ENCODE data around the gene LCNL1. TPM values are rescaled to one million over a fixed set of nuclear protein-coding genes. Genes with fewer than 3 reads are reported as not detected.

Gene LCNL1
- total RNA-seq, 1 experiment from 2014 or later, result 0.41 TPM

DNA sequence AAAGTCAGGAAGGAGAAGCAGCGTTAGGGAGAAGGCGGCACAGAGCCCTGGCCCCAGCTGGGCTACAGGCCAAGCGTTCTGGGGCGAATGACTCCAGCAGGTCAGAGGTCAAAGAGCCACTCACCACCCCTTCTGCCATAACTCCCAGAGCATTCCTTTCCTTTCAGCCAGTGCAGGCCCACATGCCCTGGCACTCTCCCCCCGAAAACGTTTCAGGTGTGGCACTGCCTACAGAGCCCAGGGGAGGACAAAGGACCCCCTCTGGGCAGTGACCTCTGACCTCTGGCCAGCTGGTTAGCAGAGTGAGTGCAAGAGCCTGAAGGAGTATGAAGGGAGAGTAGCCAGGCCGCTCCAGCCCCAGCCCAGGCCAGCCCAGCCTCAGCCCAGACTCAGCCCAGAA, 40.4 kb downstream of the LCNL1 start:
- H3K79me2 ChIP-seq (ENCODE audit: low read depth), result no peaks in the 10 kb centered on the region
- H3K36me3 ChIP-seq (ENCODE audit: low read depth), result no peaks in the 10 kb centered on the region
- H3K4me2 ChIP-seq, result no peak overlapping the region
- H3K9me3 ChIP-seq (ENCODE audit: insufficient read depth, low read depth), result no peaks in the 10 kb centered on the region
- H3K9me2 ChIP-seq (ENCODE audit: insufficient read depth), result no peaks in the 10 kb centered on the region
- intact Hi-C loops (cut with micrococcal nuclease; ENCODE audit: unreplicated experiment), result no loop called here
- no peaks in the 10 kb centered on the region for H3K4me1 ChIP-seq (replicated peaks; ENCODE audit: insufficient read depth)
- H3K27me3 ChIP-seq (ENCODE audit: insufficient read depth, low read depth), result no peaks in the 10 kb centered on the region
- H3F3A ChIP-seq (ENCODE audit: insufficient read depth, low read depth), result peaks cover 7% of the 10 kb centered on the region; the same call in 1 of the 2 replicates
- no peak for DNase-seq
- CTCF ChIA-PET, result no interaction called here
- no peak overlapping the region for H3K4me3 ChIP-seq
- TF ChIP-seq EZH2 (IDR thresholded peaks at IDR 0.05; ENCODE audit: low read depth), result no peak
- no peak overlapping the region for H2AFZ ChIP-seq
- no peaks in the 10 kb centered on the region; the same call in 1 of the 2 replicates for H4K20me1 ChIP-seq (ENCODE audit: insufficient read depth)
- H3K27ac ChIP-seq, result no peak overlapping the region
- BruUV-seq (replicated peaks), result no TSS peak
- POLR2A ChIA-PET (ENCODE audit: unreplicated experiment), result no interaction called here

GRCh38 chr9:137023583-137023991, 40.8 kb downstream of the LCNL1 start:
- TF ChIP-seq, protein P1, sequence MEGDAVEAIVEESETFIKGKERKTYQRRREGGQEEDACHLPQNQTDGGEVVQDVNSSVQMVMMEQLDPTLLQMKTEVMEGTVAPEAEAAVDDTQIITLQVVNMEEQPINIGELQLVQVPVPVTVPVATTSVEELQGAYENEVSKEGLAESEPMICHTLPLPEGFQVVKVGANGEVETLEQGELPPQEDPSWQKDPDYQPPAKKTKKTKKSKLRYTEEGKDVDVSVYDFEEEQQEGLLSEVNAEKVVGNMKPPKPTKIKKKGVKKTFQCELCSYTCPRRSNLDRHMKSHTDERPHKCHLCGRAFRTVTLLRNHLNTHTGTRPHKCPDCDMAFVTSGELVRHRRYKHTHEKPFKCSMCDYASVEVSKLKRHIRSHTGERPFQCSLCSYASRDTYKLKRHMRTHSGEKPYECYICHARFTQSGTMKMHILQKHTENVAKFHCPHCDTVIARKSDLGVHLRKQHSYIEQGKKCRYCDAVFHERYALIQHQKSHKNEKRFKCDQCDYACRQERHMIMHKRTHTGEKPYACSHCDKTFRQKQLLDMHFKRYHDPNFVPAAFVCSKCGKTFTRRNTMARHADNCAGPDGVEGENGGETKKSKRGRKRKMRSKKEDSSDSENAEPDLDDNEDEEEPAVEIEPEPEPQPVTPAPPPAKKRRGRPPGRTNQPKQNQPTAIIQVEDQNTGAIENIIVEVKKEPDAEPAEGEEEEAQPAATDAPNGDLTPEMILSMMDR (conservative IDR thresholded peaks at IDR 0.05), result no peak
- intact Hi-C loops (cut with micrococcal nuclease; ENCODE audit: unreplicated experiment), result no loop called here
- CTCF ChIA-PET, result no interaction called here

GRCh38 chr9:137025517-137025966, 42.7 kb downstream of the LCNL1 start:
- peak in 1 of 2 experiments; percentile 86 for DNase-seq
- TF ChIP-seq, protein P1 (conservative IDR thresholded peaks at IDR 0.05), result no peak
- TF ChIP-seq EZH2 (IDR thresholded peaks at IDR 0.05; ENCODE audit: low read depth), result no peak
- H3K9me3 ChIP-seq (ENCODE audit: insufficient read depth, low read depth), result no peaks in the 10 kb centered on the region
- ChIA-PET CTCF (interaction anchor here (0.6 to 1.1 kb wide), 3 partner anchors 10 to 202 kb away, joined by 3 to 5 read pairs (median 3); partner anchors contain the start of gene RNF224), POLR2A (ENCODE audit: unreplicated experiment) (interaction anchor here (0.6 to 0.7 kb wide), 2 partner anchors 32 to 33 kb away, joined by 6 to 18 read pairs; partner anchors contain the start of gene PAXX)
- peaks cover 8% of the 10 kb centered on the region; the same call in 1 of the 2 replicates for H3K4me1 ChIP-seq (replicated peaks; ENCODE audit: insufficient read depth)
- H3K36me3 ChIP-seq (ENCODE audit: low read depth), result no peaks in the 10 kb centered on the region
- no peak overlapping the region for H3K27ac ChIP-seq
- no peak overlapping the region for H2AFZ ChIP-seq
- no peak overlapping the region for H3K4me2 ChIP-seq
- H3K4me3 ChIP-seq, result no peak overlapping the region
- no peaks in the 10 kb centered on the region for H3K27me3 ChIP-seq (ENCODE audit: insufficient read depth, low read depth)
- BruUV-seq (replicated peaks), result no TSS peak
- intact Hi-C loops (cut with micrococcal nuclease; ENCODE audit: unreplicated experiment), result loop anchor here (5.0 kb wide), 1 partner anchor 178 kb away; the partner anchor contains the start of gene PHPT1
- H3K79me2 ChIP-seq (ENCODE audit: low read depth), result no peaks in the 10 kb centered on the region
- H4K20me1 ChIP-seq (ENCODE audit: insufficient read depth), result no peaks in the 10 kb centered on the region; the same call in 1 of the 2 replicates
- H3F3A ChIP-seq (ENCODE audit: insufficient read depth, low read depth), result peaks cover 11% of the 10 kb centered on the region; the same call in 1 of the 2 replicates
- no peaks in the 10 kb centered on the region for H3K9me2 ChIP-seq (ENCODE audit: insufficient read depth)

More at GRCh38 chr9:137023583-137023991, 40.8 kb downstream of the LCNL1 start:
- Histone ChIP-seq H3K27me3 (ENCODE audit: insufficient read depth, low read depth) (no peaks in the 10 kb centered on the region), H3K4me1 (replicated peaks; ENCODE audit: insufficient read depth) (peaks cover 1% of the 10 kb centered on the region; the same call in 1 of the 2 replicates), H3K27ac (no peak overlapping the region), H4K20me1 (ENCODE audit: insufficient read depth) (no peaks in the 10 kb centered on the region; the same call in 1 of the 2 replicates), H3K79me2 (ENCODE audit: low read depth) (no peaks in the 10 kb centered on the region), H2AFZ (no peak overlapping the region), H3K4me2 (no peak overlapping the region), H3K9me2 (ENCODE audit: insufficient read depth) (no peaks in the 10 kb centered on the region), H3K4me3 (no peak overlapping the region), H3K36me3 (ENCODE audit: low read depth) (no peaks in the 10 kb centered on the region), H3K9me3 (ENCODE audit: insufficient read depth, low read depth) (no peaks in the 10 kb centered on the region), H3F3A (ENCODE audit: insufficient read depth, low read depth) (peaks cover 7% of the 10 kb centered on the region; the same call in 1 of the 2 replicates)
- no TSS peak for BruUV-seq (replicated peaks)
- no peak for DNase-seq
- POLR2A ChIA-PET (ENCODE audit: unreplicated experiment), result no interaction called here
